Fibroblast of the conjunctiva (primary cell): ENCODE results near the gene DYNC2I2.

ENCODE experiments used
- DNase-seq: peaks from one replicate; pipeline ENCODE4 v3.0.0-alpha.2; 2010; ENCODE audit warnings: low read depth

The DYNC2I2 gene

DNA sequence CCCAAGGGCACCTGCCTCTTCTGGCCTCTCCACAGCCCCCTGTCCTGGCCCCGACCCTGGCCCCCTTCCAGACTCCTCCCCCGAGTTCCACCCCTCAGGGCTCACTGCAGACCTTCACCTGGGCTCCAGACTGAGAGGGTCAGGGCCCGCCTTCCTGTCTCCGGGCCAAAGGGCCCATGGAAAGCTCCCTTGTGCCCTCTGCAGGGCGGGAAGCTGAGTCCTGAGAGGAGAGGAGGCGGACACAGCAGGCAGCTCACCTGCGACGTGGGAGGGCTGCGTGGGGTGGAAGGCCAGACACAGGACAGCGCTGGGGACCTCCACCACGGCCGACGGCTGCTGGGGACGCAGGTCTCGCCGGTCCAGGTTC is 20.6 kb downstream of the DYNC2I2 start:
- DNase-seq = no peak

GRCh38 chr9:128635266-128636023 is 21.2 kb downstream of the DYNC2I2 start:
- DNase-seq = peak; percentile 91

DNA sequence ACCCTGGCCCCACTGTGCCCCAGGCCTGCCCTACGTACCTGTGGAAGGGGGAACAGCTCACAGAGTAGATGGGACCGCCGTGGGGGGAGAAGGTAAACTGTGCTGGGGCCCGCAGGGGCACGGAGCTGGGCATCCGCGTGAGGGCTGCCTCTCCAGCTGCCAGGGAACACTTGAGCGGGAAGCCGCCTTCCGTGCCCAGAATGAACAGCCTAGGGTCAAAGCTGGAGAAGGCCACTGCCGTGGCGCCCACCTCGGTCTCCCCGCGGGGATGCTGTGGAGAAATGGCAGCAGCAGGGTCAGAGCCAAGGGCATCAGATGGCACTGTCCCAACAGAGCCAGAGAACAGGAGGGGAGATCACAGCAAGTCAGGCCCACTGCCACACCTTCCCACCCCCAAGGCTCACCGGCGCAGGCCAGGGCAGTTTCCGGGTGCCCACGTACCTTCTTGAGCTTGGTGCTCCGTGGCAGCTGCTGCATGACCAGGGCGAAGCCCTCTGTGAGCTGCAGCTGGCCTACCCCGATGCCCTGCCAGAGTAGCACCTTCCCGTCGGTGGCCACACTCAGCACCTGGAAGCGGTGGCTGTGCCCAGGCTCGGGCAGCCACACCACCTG is 21.9 kb downstream of the DYNC2I2 start:
- DNase-seq = no peak

- no peak for DNase-seq
Measured at GRCh38 chr9:128634111-128634510, 22.5 kb downstream of the DYNC2I2 start.

- no peak for DNase-seq
Measured at GRCh38 chr9:128633601-128634000, 23.0 kb downstream of the DYNC2I2 start.

GRCh38 chr9:128633057-128633456 is 23.6 kb downstream of the DYNC2I2 start:
- no peak for DNase-seq

DNA sequence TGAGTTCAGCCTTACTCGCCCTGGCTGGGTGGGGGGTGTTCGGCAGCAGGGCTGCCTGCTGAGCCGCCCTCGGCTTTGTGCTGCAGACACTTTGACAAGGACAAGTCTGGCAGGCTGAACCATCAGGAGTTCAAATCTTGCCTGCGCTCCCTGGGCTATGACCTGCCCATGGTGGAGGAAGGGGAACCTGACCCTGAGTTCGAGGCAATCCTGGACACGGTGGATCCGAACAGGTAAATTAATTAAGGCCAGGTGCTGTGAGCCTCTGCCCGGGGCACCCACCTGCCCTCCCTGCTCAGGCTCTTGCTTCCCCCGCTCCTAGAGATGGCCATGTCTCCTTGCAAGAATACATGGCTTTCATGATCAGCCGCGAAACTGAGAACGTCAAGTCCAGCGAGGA is 24.2 kb downstream of the DYNC2I2 start:
- no peak for DNase-seq

DNA sequence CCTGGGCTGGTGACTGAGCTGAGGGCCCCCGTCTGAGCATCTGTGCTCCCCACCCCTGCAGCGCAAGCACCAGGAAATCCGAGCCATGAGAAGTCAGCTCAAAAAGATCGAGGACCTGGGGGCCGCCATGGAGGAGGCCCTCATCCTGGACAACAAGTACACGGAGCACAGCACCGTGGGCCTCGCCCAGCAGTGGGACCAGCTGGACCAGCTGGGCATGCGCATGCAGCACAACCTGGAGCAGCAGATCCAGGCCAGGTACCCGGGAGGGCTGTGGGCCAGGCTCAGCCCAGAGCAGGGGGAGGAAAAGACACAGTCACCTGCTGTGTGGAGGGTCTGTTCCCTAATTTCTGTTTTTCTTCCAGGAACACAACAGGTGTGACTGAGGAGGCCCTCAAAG is 24.6 kb downstream of the DYNC2I2 start:
- DNase-seq = no peak

GRCh38 chr9:128631636-128632035 is 25.0 kb downstream of the DYNC2I2 start:
- no peak for DNase-seq

DNA sequence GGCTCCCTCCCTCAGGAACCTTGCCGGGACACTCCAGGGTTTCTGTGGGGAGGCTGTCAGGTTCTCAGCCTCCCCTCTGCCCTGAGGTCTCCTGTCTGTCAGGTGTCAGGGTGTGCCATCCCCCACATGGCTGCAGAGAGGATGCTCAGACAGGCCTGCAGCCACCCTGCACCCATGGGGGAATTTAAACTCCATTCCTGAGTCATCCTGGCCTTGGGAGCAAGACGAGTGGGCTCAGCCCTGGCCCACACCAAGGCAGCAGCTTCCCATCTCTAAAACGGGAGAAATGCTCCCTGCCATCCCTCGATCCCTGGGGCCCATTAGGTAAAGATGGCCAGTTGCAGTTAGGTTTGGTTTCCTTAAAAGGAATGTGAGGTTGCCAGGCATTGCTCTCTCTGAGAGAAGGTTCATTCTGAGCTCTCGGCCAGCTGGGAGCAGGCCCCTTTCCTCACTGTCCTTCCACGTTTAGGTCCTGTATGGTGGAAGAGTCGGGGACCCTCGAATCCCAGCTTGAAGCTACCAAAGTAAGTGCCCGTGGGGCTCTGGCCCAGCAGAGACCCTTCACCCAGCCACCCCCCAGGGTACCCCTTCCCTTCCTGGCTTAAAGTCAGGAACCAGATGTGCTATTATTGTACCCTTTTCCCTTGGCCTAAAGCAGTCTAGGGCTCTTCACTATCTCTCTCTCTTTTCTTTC is 26.6 kb downstream of the DYNC2I2 start:
- no peak for DNase-seq

GRCh38 chr9:128629136-128629535 is 27.5 kb downstream of the DYNC2I2 start:
- no peak for DNase-seq

DNA sequence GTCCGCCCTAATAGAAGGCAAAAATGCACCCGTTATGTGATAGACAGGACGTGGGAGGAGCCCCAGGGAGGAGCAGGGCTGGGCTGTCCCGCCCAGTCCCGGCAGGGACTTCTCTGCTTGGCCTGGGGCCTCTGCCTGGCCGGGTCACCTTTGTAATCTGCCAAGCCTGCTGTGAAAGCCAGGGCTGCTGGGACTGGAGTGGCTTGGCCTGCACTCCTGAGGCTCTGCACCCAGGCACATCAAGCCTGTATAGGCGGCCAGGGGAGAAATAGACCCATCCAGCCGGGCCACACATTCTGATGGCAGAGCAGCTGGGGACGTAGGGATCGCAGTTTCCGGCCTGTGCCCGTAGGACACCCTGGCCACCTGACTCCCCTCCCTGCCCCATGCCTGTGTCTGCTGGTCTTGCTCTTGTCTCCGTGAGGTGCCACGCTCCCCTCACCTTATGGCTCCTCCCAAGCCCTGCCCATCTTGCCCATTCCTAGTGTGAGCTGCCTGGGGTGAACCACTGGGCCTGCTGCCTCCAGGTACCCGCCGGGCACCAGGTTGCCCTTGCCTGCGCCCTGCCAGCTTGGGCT is 28.1 kb downstream of the DYNC2I2 start:
- DNase-seq = no peak

DNA sequence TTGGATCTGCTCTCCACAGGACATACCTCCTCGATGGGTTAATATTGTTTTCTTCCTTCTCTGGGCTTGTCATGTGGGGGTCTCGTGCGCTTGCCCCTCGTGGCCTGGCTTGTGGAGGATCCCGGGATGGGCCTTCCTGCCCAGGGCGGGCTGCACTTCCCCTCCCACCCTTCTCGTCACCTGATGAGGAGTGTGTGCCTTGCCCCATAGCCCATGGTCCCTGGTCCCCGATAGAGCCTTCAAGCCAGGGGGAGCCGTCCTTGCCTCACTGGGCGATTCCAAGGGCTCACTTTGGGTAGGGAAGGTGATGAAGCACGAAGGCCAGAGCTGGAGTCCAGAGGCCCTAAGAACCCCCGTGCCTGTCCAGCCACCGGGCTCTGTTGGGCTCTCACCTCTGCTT is 28.7 kb downstream of the DYNC2I2 start:
- no peak for DNase-seq

DNA sequence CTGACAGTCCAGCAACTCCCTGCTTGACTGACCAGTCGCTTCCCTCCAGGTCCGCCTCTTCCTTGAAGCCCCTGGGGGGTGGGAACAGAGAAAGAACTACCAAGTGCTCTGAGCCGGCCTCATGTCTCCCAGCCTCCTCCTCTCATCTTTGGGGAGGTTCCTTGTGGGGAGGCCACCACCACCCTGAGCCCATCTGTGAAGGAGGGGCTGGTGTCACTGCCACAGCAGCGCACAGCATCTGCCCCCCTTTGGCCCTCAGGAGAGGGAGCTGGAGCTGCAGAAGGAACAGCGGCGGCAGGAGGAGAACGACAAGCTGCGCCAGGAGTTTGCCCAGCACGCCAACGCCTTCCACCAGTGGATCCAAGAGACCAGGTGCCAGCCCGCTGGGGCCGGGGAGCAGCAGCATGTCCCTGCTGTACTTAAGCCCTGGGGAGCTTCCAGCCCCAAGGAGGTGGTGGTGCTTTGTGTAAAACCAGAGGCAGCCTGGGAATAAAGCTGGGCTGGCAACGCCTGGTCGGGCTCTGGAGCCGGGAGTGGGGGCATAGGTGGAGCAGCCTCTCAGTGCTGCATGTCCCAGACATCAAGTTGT is 29.4 kb downstream of the DYNC2I2 start:
- no peak for DNase-seq

DNA sequence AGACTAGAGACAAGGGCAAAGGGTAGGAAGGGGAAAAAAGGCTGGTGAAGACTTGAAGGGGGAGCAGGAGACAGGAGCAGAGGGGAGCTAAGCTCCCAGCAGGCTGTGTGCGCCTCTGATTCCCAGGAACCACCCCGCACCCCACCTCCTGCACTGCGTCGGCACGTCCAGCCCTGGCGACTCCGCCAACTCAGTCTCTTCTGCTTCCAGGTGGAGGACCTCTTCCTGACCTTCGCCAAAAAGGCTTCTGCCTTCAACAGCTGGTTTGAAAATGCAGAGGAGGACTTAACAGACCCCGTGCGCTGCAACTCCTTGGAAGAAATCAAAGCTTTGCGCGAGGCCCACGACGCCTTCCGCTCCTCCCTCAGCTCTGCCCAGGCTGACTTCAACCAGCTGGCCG is 30.5 kb downstream of the DYNC2I2 start:
- DNase-seq = no peak

GRCh38 chr9:128625391-128626146 is 31.1 kb downstream of the DYNC2I2 start:
- no peak for DNase-seq

GRCh38 chr9:128624566-128624965 is 32.1 kb downstream of the DYNC2I2 start:
- no peak for DNase-seq

DNA sequence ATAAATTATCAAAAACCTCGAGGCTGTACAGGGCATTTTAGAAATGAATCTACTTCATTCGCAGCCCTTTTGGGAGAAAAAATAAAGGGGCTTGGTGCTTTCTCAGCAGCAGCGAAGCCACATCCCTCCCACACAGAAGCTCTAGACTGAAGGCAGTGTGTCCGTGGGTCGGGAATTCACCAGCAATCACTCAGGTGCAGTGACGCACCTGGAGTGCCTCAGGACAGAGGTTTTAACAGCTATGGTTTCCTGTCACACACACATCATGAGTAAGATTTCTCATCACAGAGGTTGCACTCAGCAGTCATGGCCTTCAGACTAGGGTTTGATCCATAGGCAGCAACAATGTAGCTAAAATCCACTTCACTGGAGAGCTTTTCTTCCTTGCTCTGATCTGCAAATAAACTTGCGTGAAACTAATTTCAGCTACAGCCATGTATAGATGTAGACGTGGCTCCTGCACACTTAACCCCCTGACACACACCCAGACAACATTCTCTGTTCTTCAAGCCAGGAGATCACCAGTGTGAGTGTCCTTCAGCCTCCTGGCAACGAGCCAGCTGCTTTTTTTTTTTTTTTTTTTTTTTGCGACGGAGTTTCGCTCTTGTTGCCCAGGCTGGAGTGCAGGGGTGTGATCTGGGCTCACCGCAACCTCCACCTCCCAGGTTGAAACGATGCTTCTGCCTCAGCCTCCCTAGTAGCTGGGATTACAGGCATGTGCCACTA is 34.8 kb downstream of the DYNC2I2 start:
- DNase-seq = no peak

DNA sequence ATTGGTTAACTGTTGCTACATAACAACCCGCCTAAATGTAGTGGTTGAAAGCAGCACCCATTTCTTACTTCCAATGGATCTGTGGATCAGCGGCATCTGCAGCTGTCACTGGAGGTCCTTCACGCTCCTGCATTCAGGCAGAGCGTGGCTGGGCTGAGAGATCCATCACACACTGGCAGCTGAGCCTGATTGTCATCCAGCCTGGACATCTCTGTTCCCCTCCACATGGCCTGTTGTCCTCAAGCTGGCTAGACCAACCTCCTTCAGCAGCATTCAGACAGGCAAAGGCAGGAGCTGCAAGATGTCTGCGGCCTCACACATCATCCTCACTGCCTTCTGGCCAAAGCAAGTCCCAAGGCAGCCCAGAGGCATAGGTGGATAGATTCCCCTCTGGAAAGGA is 36.9 kb downstream of the DYNC2I2 start:
- no peak for DNase-seq

GRCh38 chr9:128619127-128619526 is 37.5 kb downstream of the DYNC2I2 start:
- no peak for DNase-seq

GRCh38 chr9:128617943-128618342 is 38.7 kb downstream of the DYNC2I2 start:
- DNase-seq = no peak
